DND-41 (cell line): ENCODE measurements around the gene GGN.

Source experiments
- ATAC-seq: fragments of 200-7000 bp; cut with Tn5 transposase; 3 replicates; pipeline ENCODE4 v1.9.1; 2021; ENCODE audit warnings: low read depth; ENCODE audit not compliant: insufficient read depth
- DNase-seq: peaks from one replicate; pipeline ENCODE4 v3.0.0-alpha.2; 2020
- H2AFZ ChIP-seq: 2 replicates; pipeline ENCODE4 v1.6.0; 2012; ENCODE audit warnings: low read depth, low read length
- H3K27ac ChIP-seq: 2 replicates; pipeline ENCODE4 v1.5.1; 2012; ENCODE audit warnings: low read length, inconsistent platforms
- H3K27me3 ChIP-seq: fragments of 200-600 bp; sonication (generic); 2 replicates; pipeline ENCODE4 v1.6.0; 2012; ENCODE audit warnings: low read length, mild to moderate bottlenecking, inconsistent platforms; ENCODE audit not compliant: insufficient read depth, poor library complexity
- H3K36me3 ChIP-seq: 2 replicates; pipeline ENCODE4 v1.5.1; 2012; ENCODE audit warnings: low read length, inconsistent platforms; ENCODE audit not compliant: insufficient read depth
- H3K4me1 ChIP-seq: 2 replicates; pipeline ENCODE4 v1.5.1; 2012; ENCODE audit warnings: mild to moderate bottlenecking, low read length; ENCODE audit not compliant: insufficient read depth
- H3K4me2 ChIP-seq: 2 replicates; pipeline ENCODE4 v1.6.0; 2012; ENCODE audit warnings: mild to moderate bottlenecking, moderate library complexity, low read length, inconsistent platforms; ENCODE audit not compliant: insufficient read depth
- H3K4me3 ChIP-seq, 2 experiments: fragments of 200-600 bp in 1 of 2; shearing (Covaris generic) in 1 of 2; 2 replicates each; pipeline ENCODE4 v1.5.1; 2012 to 2016; ENCODE audit warnings: inconsistent platforms in 2 of 2, low read length in 2 of 2, mild to moderate bottlenecking in 2 of 2, low read depth in 1 of 2, moderate library complexity in 1 of 2
- H3K79me2 ChIP-seq: 2 replicates; pipeline ENCODE4 v1.6.0; 2012; ENCODE audit warnings: low read length, inconsistent platforms; ENCODE audit not compliant: insufficient read depth
- H3K9ac ChIP-seq: 2 replicates; pipeline ENCODE4 v1.6.0; 2012; ENCODE audit warnings: low read depth, mild to moderate bottlenecking, inconsistent platforms, low read length, moderate library complexity
- H3K9me3 ChIP-seq: 2 replicates; pipeline ENCODE4 v1.5.1; 2012; ENCODE audit warnings: low read length, moderate library complexity, mild to moderate bottlenecking, inconsistent platforms; ENCODE audit not compliant: insufficient read depth, severe bottlenecking
- H4K20me1 ChIP-seq: 2 replicates; pipeline ENCODE4 v1.6.0; 2012; ENCODE audit warnings: low read length; ENCODE audit not compliant: insufficient read depth
- EZH2 ChIP-seq: IDR thresholded peaks from 3 replicates; pipeline ENCODE4 v1.6.1; 2012; ENCODE audit warnings: borderline replicate concordance, low read depth, mild to moderate bottlenecking, moderate library complexity, low read length, inconsistent platforms; ENCODE audit not compliant: severe bottlenecking
- TF ChIP-seq, protein P1 (sequence below): IDR thresholded peaks from 2 replicates; pipeline ENCODE4 v1.5.1; 2012; ENCODE audit warnings: borderline replicate concordance, low read length, moderate library complexity, mild to moderate bottlenecking; ENCODE audit not compliant: poor library complexity, severe bottlenecking; ENCODE audit errors: extremely low read depth

The GGN gene

DNA sequence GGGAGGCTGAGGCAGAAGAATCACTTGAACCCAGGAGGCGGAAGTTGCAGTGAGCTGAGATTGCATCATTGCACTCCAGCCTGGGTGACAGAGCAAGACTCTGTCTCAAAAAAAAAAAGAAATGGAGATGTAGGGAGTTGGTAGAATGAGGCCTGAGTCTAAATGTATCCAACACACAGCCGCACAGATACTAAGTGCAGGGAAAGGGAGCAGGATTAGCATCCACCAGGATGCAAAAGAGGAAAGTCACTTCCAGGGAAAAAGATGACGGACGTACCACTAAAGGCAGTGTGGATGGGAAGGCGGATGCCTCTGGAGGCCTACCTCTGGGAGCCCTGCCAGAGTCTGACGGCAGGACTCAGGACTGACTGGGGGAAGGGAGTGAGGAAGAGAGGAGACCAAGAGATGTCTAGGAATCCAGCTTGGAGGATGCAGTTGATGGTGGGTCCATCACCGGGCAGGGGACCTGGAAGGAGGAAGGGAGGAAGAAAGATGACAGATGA lies 21.8 kb upstream of the GGN start:
- ATAC-seq (0 out of 3 replicates have a peak, but pooled peaks have one; percentile 19), DNase-seq (no peak)
- no peak overlapping the region for H3K9ac ChIP-seq
- TF ChIP-seq, protein P1, sequence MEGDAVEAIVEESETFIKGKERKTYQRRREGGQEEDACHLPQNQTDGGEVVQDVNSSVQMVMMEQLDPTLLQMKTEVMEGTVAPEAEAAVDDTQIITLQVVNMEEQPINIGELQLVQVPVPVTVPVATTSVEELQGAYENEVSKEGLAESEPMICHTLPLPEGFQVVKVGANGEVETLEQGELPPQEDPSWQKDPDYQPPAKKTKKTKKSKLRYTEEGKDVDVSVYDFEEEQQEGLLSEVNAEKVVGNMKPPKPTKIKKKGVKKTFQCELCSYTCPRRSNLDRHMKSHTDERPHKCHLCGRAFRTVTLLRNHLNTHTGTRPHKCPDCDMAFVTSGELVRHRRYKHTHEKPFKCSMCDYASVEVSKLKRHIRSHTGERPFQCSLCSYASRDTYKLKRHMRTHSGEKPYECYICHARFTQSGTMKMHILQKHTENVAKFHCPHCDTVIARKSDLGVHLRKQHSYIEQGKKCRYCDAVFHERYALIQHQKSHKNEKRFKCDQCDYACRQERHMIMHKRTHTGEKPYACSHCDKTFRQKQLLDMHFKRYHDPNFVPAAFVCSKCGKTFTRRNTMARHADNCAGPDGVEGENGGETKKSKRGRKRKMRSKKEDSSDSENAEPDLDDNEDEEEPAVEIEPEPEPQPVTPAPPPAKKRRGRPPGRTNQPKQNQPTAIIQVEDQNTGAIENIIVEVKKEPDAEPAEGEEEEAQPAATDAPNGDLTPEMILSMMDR = no peak
- TF ChIP-seq EZH2 = no peak
- peaks cover 1% of the 10 kb centered on the region; the same call in 1 of the 2 replicates for H3K4me1 ChIP-seq
- H3K4me3 ChIP-seq = no peak overlapping the region
- H3K9me3 ChIP-seq = no peaks in the 10 kb centered on the region
- H3K4me2 ChIP-seq = no peak overlapping the region
- H3K36me3 ChIP-seq = peaks cover 19% of the 10 kb centered on the region
- H3K27me3 ChIP-seq = no peaks in the 10 kb centered on the region
- no peaks in the 10 kb centered on the region for H3K79me2 ChIP-seq
- H3K27ac ChIP-seq = no peak overlapping the region
- H2AFZ ChIP-seq = no peak overlapping the region
- H4K20me1 ChIP-seq = no peaks in the 10 kb centered on the region

DNA sequence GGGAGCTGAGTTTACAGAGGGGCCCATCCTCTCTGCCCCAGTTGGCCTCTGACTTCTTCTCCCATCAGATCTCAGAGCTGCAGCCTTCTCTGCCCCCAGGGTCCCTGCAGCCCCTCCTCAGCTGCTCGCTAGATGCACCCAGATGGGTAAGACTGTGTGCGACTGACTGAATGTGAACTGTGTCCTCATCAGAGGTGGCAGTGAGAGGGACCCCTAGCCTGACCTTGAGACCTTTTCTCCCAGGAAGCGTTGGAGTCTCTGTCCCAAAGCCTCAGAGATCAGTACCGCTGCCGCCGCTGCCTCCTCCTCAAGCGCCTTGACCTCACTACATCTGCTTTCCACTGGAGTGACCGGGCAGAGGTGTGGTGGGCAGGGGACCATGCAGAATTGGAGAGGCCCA lies 17.4 kb upstream of the GGN start:
- Histone ChIP-seq H3K9me3 (no peaks in the 10 kb centered on the region), H3K79me2 (peaks cover 10% of the 10 kb centered on the region; the same call in 1 of the 2 replicates), H4K20me1 (no peaks in the 10 kb centered on the region), H3K4me2 (no peak overlapping the region), H3K4me1 (peaks cover 20% of the 10 kb centered on the region), H3K4me3 (no peak overlapping the region), H2AFZ (no peak overlapping the region), H3K27ac (no peak overlapping the region), H3K36me3 (peaks cover 19% of the 10 kb centered on the region), H3K9ac (no peak overlapping the region), H3K27me3 (no peaks in the 10 kb centered on the region)
- no peak for TF ChIP-seq EZH2
- TF ChIP-seq, protein P1 = no peak
- ATAC-seq = no peak
- no peak for DNase-seq

DNA sequence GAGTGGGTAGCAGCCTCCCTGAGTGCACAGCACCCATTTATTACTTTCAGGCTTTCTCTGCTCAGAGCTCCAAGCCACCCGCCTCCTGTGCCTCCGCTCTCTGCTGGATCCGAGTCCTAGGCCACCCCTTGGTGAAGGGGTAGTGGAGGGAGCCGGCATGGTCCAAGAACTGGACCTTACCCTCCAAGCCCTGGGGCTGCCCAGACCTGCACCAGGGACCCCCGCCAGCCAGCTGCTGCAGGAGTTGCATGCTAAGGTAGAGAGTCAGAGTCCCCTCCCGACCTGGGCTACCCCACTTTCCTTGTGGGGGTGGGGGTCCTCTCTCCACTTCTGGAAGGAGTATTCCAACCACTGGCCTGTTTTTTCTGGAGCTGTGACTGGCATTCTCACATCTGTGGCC lies 17.0 kb upstream of the GGN start:
- H2AFZ ChIP-seq = no peak overlapping the region
- TF ChIP-seq, protein P1 = no peak
- no peak for TF ChIP-seq EZH2
- no peak for ATAC-seq
- no peaks in the 10 kb centered on the region for H4K20me1 ChIP-seq
- H3K4me3 ChIP-seq = no peak overlapping the region
- DNase-seq = no peak
- peaks cover 20% of the 10 kb centered on the region for H3K4me1 ChIP-seq
- no peak overlapping the region for H3K4me2 ChIP-seq
- 0 out of 2 replicates have a peak overlapping the region, but pooled peaks have one; percentile 18 for H3K9ac ChIP-seq
- H3K79me2 ChIP-seq = peaks cover 10% of the 10 kb centered on the region; the same call in 1 of the 2 replicates
- H3K27ac ChIP-seq = no peak overlapping the region
- peaks cover 19% of the 10 kb centered on the region for H3K36me3 ChIP-seq
- no peaks in the 10 kb centered on the region for H3K27me3 ChIP-seq
- H3K9me3 ChIP-seq = no peaks in the 10 kb centered on the region
